ENCODE measurements around the gene LLCFC1.

The LLCFC1 gene

DNA sequence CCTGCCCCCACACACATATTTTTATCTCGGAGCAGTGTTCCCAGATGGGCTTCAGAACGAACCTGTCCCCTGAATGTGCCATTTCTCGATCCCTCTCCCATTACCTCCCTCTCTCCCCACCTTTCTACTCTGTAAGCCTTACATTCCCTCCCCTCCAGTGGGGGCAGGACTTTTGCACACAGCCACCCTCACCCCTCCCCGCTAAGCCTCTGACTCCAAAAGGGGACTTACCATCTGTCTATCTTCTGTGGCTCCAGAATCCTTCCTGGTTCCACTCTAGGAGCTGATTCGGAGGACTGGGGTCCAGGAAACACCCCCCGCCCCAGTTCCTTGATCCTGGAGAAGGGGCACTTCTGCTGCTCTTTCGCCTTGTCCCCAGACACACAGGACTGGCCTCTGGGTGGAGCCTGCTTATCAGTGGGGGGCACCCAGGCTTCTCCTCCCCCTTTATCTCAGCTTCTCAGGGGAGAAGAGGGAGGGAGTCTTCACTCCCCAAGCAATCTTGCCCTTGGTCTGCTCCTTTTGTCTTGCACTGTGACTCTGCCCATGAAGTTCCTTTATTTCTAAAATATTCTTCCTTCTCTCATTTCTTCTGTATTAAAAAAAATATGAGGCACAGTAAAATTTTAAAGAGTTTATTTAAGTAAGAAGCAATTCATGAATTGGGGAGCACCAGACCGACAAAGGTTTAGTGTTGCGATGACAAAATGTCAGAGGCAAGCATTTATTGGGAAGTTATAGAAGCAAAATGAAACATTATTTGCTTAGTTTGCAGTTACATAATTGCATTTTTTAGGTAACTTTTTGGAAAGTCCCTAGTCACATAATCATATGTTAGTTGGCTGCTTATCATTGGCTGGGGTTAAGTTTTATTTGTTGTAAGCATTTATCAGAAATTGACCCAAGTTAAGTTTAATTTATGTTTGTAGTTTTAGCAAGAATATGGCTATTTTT, 23.0 kb downstream of the LLCFC1 start, which contains the start of gene KEL:
Gene KEL, minus strand, starts transcription at position 391 of the 954 bp plus-strand sequence. Its CDS starts 157 bp downstream, at position 234.
- no peak for TF ChIP-seq CTCF (IDR thresholded peaks at IDR 0.05)
- DNase-seq (ENCODE audit: low spot score) = no peak
- H3K4me3 ChIP-seq = no peak within 1 kb of the TSS
- H3K27ac ChIP-seq = no peak within 1 kb of the TSS

GRCh38 chr7:142962991-142963390, 23.7 kb downstream of the LLCFC1 start:
- Histone ChIP-seq H3K4me3 (no peak overlapping the region), H3K27ac (no peak overlapping the region)
- no peak for DNase-seq (ENCODE audit: low spot score)
- TF ChIP-seq CTCF (IDR thresholded peaks at IDR 0.05) = no peak

GRCh38 chr7:142963993-142964392, 24.7 kb downstream of the LLCFC1 start:
- no peak for DNase-seq (ENCODE audit: low spot score)
- no peak overlapping the region for H3K27ac ChIP-seq
- H3K4me3 ChIP-seq = no peak overlapping the region
- TF ChIP-seq CTCF (IDR thresholded peaks at IDR 0.05) = no peak

- TF ChIP-seq CTCF (IDR thresholded peaks at IDR 0.05) = no peak
- no peak for DNase-seq (ENCODE audit: low spot score)
- no peak overlapping the region for H3K27ac ChIP-seq
- H3K4me3 ChIP-seq = no peak overlapping the region
Observed at GRCh38 chr7:142964502-142965246, 25.4 kb downstream of the LLCFC1 start.

DNA sequence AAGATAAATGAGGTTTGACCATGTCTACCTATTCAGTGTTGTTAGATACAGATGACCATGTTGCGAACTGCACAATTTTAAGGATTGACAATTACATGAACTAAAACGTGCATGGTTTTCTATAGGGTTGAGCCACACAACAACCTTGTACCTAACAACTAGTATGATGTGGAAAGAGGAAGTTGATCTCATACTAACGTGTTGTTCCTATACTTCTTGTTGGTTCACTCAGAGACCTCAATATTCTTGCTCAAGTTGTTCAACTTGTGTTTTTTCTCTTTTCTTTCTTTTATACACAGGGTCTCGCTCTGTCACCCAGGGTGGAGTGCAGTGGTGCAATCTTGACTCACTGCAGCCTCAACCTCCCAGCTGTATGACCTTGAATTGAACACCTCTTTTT, 28.9 kb downstream of the LLCFC1 start:
- Histone ChIP-seq H3K27ac (no peak overlapping the region), H3K4me3 (no peak overlapping the region)
- no peak for TF ChIP-seq CTCF (IDR thresholded peaks at IDR 0.05)
- no peak for DNase-seq (ENCODE audit: low spot score)

DNA sequence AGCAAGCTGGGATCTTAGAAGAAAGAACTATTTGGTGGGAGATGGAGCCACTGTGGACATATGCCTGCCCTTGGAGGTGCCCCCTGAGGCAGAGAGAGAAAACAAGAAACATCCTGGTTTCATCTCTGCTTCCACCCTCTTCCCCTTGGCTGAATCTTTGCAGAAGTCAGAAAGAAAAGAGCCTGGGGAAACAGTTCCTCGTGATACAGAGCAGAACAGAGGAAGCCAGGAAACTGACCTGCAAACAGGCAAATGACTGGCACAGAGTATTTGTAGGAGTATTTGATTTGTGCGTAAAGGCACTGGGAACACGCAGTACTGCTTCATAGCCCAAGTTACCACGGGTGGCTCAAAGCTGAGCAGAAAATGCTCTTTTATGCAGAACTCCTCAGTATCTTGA, 29.9 kb downstream of the LLCFC1 start:
- H3K4me3 ChIP-seq = no peak overlapping the region
- DNase-seq (ENCODE audit: low spot score) = no peak
- H3K27ac ChIP-seq = no peak overlapping the region
- no peak for TF ChIP-seq CTCF (IDR thresholded peaks at IDR 0.05)
